Measurements from ENCODE around the gene BICC1.

BICC1 gene

DNA sequence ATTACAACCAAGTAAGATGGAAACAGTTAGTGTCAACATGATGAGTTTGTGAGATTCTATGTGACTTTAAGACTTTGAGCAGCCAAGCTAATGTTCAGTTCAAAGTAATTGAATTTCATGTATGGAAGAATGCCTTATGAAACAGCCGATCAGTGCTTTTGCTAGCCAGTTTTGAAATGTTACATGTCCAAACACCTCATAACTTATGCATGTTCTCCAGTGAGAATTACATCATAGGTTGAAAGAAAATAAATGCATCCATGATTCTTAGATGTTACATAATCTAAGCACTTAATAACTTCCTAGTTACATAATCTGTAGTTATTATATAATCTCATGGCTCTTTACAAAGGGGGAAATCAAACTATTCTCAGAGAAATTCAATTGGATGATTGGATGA lies 211.3 kb downstream of the BICC1 start:
- Histone ChIP-seq H3K79me2 (ENCODE audit: insufficient read depth, low read length) (no peaks in the 10 kb centered on the region), H3K4me3 (ENCODE audit: low read length, poor library complexity, severe bottlenecking) (no peak overlapping the region), H3F3A (ENCODE audit: low read depth) (no peaks in the 10 kb centered on the region), H3K36me3 (ENCODE audit: insufficient read depth, low read length) (no peaks in the 10 kb centered on the region), H3K4me1 (ENCODE audit: insufficient read depth, low read length, poor library complexity, severe bottlenecking) (no peaks in the 10 kb centered on the region), H3K27me3 (ENCODE audit: insufficient read depth, low read length, poor library complexity, severe bottlenecking) (no peaks in the 10 kb centered on the region), H3K4me2 (ENCODE audit: low read depth, low read length, poor library complexity, severe bottlenecking) (no peak overlapping the region), H2AFZ (ENCODE audit: low read length) (no peak overlapping the region), H4K20me1 (ENCODE audit: insufficient read depth, low read length, poor library complexity, severe bottlenecking) (no peaks in the 10 kb centered on the region), H3K9me2 (replicated peaks; ENCODE audit: low read depth, low read length) (no peaks in the 10 kb centered on the region), H3K9me3 (ENCODE audit: insufficient read depth, low read depth, low read length) (no peaks in the 10 kb centered on the region), H3K9ac (ENCODE audit: low read depth, low read length, poor library complexity, severe bottlenecking) (no peak overlapping the region)
- TF ChIP-seq EZH2phosphoT487 (IDR thresholded peaks at IDR 0.05; ENCODE audit: borderline replicate concordance): no peak
- no peak for TF ChIP-seq CTCF (conservative IDR thresholded peaks at IDR 0.05; ENCODE audit: low read length)

DNA sequence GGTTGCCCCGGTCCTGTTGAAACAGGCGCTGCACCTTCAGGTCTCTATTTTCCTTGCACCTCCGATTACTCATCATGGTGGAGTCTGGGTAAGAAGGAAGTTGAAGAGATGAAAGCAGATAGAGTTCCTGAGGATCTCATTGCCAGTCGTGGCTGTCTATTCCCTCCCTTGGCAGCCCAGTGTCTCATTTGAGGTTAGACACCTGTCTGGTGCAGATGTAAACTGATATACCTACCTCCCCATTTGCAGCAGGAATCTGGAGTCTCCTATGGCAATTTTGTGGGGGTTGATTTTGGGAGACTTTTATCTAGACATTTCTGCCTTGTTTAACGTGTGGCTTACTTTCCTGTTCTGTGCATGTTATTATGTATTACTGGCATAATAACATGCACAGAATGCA lies 212.1 kb downstream of the BICC1 start:
- Histone ChIP-seq H3K27me3 (ENCODE audit: insufficient read depth, low read length, poor library complexity, severe bottlenecking) (no peaks in the 10 kb centered on the region), H3K9me2 (replicated peaks; ENCODE audit: low read depth, low read length) (no peaks in the 10 kb centered on the region), H3K4me2 (ENCODE audit: low read depth, low read length, poor library complexity, severe bottlenecking) (no peak overlapping the region), H3K79me2 (ENCODE audit: insufficient read depth, low read length) (no peaks in the 10 kb centered on the region), H3K4me3 (ENCODE audit: low read length, poor library complexity, severe bottlenecking) (no peak overlapping the region), H3K9me3 (ENCODE audit: insufficient read depth, low read depth, low read length) (no peaks in the 10 kb centered on the region), H3F3A (ENCODE audit: low read depth) (no peaks in the 10 kb centered on the region), H3K9ac (ENCODE audit: low read depth, low read length, poor library complexity, severe bottlenecking) (no peak overlapping the region), H3K4me1 (ENCODE audit: insufficient read depth, low read length, poor library complexity, severe bottlenecking) (no peaks in the 10 kb centered on the region), H2AFZ (ENCODE audit: low read length) (no peak overlapping the region), H4K20me1 (ENCODE audit: insufficient read depth, low read length, poor library complexity, severe bottlenecking) (no peaks in the 10 kb centered on the region), H3K36me3 (ENCODE audit: insufficient read depth, low read length) (no peaks in the 10 kb centered on the region)
- TF ChIP-seq EZH2phosphoT487 (IDR thresholded peaks at IDR 0.05; ENCODE audit: borderline replicate concordance) (no peak), CTCF (conservative IDR thresholded peaks at IDR 0.05; ENCODE audit: low read length) (no peak)

GRCh38 chr10:58725901-58726300 lies 213.2 kb downstream of the BICC1 start:
- Histone ChIP-seq H3K4me3 (ENCODE audit: low read length, poor library complexity, severe bottlenecking) (no peak overlapping the region), H3K9me2 (replicated peaks; ENCODE audit: low read depth, low read length) (no peaks in the 10 kb centered on the region), H3K36me3 (ENCODE audit: insufficient read depth, low read length) (no peaks in the 10 kb centered on the region), H3K27me3 (ENCODE audit: insufficient read depth, low read length, poor library complexity, severe bottlenecking) (no peaks in the 10 kb centered on the region), H3K9me3 (ENCODE audit: insufficient read depth, low read depth, low read length) (no peaks in the 10 kb centered on the region), H3K4me2 (ENCODE audit: low read depth, low read length, poor library complexity, severe bottlenecking) (no peak overlapping the region), H3K4me1 (ENCODE audit: insufficient read depth, low read length, poor library complexity, severe bottlenecking) (no peaks in the 10 kb centered on the region), H4K20me1 (ENCODE audit: insufficient read depth, low read length, poor library complexity, severe bottlenecking) (no peaks in the 10 kb centered on the region), H3K79me2 (ENCODE audit: insufficient read depth, low read length) (no peaks in the 10 kb centered on the region), H3F3A (ENCODE audit: low read depth) (no peaks in the 10 kb centered on the region), H3K9ac (ENCODE audit: low read depth, low read length, poor library complexity, severe bottlenecking) (no peak overlapping the region), H2AFZ (ENCODE audit: low read length) (no peak overlapping the region)
- TF ChIP-seq CTCF (conservative IDR thresholded peaks at IDR 0.05; ENCODE audit: low read length) (no peak), EZH2phosphoT487 (IDR thresholded peaks at IDR 0.05; ENCODE audit: borderline replicate concordance) (no peak)
